AG04449 (cell line): ENCODE results near the gene RAB3A.

Source experiments
- CTCF ChIA-PET: fragments of 350-600 bp; formaldehyde crosslinking; extraction: SDS; loops from one replicate; lab custom pipeline; 2021; ENCODE audit warnings: antibody characterized with exemption; lab: Yijun Ruan, JAX
- POLR2A ChIA-PET: fragments of 400-600, 350-600 bp; formaldehyde crosslinking; extraction: SDS; loops from one replicate; lab custom pipeline; 2020; ENCODE audit warnings: antibody characterized with exemption, inconsistent platforms; lab: Yijun Ruan, JAX
- DNase-seq: peaks from one replicate; pipeline ENCODE4 v3.0.0-alpha.2; 2010; ENCODE audit warnings: low read depth, low spot score
- H3K4me3 ChIP-seq: 2 replicates; pipeline ENCODE4 v1.5.1; 2011; ENCODE audit warnings: low read depth, mild to moderate bottlenecking, control low read depth, low read length
- TF ChIP-seq, protein P1 (sequence below): IDR thresholded peaks from one replicate; pipeline ENCODE4 v1.5.1; 2011; ENCODE audit warnings: mild to moderate bottlenecking, moderate library complexity, low read length, control low read depth, inconsistent platforms; ENCODE audit not compliant: insufficient read depth; ENCODE audit errors: missing control alignments

The RAB3A gene

DNA sequence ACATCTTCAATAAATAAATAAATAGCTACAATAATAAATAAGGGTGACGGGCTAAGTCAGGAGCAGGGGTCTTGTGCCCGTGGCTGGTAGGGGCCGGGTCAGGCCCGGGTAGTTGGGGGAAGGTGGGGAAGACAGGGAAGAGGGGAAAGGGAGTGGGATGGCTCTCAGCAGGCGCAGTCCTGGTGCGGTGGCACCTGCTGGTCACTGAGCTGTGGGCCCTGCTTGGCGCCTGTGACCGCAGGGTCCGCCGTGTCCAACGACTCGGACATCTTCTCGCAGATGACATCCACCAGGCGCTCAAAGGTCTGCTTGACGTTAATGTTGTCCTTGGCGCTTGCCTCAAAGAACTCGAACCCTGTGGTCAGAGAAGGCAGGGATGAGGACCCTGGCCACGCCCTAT, 6.5 kb downstream of the RAB3A start:
- H3K4me3 ChIP-seq, result no peak overlapping the region
- POLR2A ChIA-PET, result no interaction called here
- TF ChIP-seq, protein P1, sequence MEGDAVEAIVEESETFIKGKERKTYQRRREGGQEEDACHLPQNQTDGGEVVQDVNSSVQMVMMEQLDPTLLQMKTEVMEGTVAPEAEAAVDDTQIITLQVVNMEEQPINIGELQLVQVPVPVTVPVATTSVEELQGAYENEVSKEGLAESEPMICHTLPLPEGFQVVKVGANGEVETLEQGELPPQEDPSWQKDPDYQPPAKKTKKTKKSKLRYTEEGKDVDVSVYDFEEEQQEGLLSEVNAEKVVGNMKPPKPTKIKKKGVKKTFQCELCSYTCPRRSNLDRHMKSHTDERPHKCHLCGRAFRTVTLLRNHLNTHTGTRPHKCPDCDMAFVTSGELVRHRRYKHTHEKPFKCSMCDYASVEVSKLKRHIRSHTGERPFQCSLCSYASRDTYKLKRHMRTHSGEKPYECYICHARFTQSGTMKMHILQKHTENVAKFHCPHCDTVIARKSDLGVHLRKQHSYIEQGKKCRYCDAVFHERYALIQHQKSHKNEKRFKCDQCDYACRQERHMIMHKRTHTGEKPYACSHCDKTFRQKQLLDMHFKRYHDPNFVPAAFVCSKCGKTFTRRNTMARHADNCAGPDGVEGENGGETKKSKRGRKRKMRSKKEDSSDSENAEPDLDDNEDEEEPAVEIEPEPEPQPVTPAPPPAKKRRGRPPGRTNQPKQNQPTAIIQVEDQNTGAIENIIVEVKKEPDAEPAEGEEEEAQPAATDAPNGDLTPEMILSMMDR, result no peak
- DNase-seq, result no peak
- CTCF ChIA-PET, result interaction anchor here (1.4 to 2.1 kb wide), 2 partner anchors 55 to 82 kb away, joined by 3 to 10 read pairs; no protein-coding TSS in a partner anchor

DNA sequence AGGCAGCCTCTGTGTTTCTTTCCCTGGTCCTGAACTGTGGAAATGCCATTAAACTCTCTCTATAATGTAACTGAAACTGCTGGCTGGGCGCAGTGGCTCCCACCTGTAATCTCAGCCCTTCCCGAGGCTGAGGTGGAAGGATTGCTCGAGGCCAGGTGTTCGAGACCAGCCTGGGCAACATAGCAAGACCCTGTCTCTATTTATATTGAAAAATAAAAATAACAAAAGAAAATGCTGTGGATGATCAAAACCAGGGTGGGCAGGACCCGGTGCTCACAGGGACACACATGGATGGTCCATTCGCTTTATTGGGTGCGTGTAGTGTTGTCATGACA, 7.4 kb downstream of the RAB3A start:
- DNase-seq, result no peak
- ChIA-PET CTCF (interaction anchor here (1.4 to 5.6 kb wide), 2 partner anchors 8 to 83 kb away, joined by 3 to 34 read pairs; partner anchors contain the start of gene RAB3A), POLR2A (no interaction called here)
- no peak overlapping the region for H3K4me3 ChIP-seq
- TF ChIP-seq, protein P1, result no peak

DNA sequence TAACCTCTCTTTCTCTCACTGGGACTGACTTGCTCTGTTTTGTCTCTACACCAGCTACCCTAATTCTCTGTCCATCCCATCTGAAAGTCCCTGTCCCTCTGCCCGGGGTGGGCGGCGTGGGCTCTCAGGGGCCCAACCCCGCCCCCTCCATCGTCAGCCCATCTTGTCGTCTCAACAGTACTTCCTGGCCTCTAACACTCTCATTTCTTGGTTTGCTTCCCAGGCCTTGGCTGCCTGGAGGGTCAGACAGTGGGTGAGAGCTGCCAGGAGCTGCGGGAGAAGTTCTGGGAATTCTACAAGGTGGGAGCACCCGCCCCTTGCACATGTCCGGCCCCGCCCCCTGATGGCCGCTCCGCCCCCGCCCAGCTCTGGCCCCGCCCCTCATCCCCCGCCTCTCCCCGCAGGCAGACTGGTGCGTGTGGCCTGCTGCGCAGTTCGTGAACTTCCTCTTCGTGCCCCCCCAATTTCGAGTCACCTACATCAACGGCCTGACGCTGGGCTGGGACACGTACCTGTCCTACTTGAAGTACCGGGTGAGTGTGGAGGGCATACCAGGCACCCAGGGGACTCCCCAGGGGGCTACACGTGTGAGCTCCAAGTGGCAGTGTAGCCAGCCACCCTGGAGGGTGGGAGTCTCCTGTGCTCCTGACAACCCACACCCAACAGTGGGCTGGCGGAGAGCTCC, 9.1 kb downstream of the RAB3A start:
- no peak overlapping the region; the same call in 1 of the 2 replicates for H3K4me3 ChIP-seq
- ChIA-PET CTCF (interaction anchor here (0.9 to 5.6 kb wide), 5 partner anchors 10 to 81 kb away, joined by 3 to 34 read pairs (median 3); partner anchors contain the start of gene RAB3A), POLR2A (interaction anchor here (0.8 kb wide), 1 partner anchor 57 kb away, joined by 3 read pairs; no protein-coding TSS in a partner anchor)
- TF ChIP-seq, protein P1, result no peak
- DNase-seq, result no peak

DNA sequence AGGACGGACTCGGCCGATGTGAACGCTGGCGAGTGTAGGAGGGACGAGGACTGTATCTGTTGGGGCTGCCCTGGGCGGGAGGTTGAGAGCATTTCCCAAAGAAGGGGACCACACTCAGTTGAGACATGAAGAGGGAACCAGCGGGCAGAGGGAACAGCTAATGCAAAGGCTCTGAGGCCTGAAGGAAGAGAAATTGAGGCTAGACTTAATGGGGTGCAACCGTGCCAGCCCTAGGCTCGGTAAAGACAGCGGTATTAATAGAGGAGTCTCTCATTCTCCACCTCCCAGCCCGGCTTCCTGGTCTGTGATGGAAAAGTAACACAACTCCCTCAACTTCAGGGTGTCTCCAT, 9.7 kb downstream of the RAB3A start:
- TF ChIP-seq, protein P1, result no peak
- DNase-seq, result no peak
- ChIA-PET CTCF (interaction anchor here (1.1 to 5.6 kb wide), 3 partner anchors 11 to 31 kb away, joined by 3 to 34 read pairs (median 4); partner anchors contain the start of gene RAB3A), POLR2A (interaction anchor here (0.8 kb wide), 1 partner anchor 58 kb away, joined by 3 read pairs; no protein-coding TSS in a partner anchor)
- peak overlapping the region; percentile 77 for H3K4me3 ChIP-seq

DNA sequence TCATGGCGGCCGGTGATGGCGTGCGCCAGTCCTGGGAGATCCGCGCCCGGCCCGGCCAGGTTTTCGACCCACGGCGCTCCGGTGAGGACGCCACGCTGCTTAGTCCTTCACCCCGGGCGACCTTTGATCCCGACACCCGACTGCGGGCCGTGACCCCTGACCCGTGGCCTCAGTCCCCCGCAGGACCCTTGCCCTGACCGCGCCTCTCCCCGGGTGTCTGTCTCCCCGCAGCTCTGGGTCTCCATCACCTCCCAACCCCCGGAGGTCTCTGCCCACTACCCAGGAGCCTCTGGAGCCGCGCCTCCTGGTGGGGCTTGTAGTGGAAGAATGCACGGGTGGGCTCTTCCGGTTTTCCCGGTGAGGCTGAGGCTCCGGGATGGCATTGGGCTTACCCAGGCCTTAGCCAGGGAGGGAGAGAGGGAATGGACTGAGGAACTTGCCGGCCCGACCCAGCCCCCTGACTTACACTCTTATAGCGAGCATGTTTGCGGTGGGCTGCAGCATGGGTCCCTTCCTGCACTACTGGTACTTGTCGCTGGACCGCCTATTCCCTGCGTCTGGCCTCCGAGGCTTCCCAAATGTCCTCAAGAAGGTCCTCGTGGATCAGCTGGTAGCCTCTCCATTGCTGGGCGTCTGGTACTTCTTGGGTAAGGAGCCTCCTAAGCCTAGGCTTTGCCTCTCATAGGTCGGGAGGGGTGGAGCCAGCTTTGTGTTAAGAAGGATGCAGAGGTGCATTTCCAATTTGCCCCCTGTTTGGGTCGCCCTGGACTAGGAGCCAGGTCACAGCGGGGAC, 10.3 kb downstream of the RAB3A start:
- TF ChIP-seq, protein P1, result no peak
- peak overlapping the region; percentile 77 for H3K4me3 ChIP-seq
- no peak for DNase-seq
- ChIA-PET CTCF (interaction anchor here (0.7 to 5.6 kb wide), 11 partner anchors 9 to 86 kb away, joined by 3 to 123 read pairs (median 9); partner anchors contain the start of genes IFI30 and RAB3A), POLR2A (interaction anchor here (0.6 to 1.0 kb wide), 4 partner anchors 28 to 87 kb away, joined by 3 to 7 read pairs (median 3); no protein-coding TSS in a partner anchor)
